Liver (tissue), 9 donors: Measurements from ENCODE around the gene SIGLECL1. TPM values are rescaled to one million over a fixed set of nuclear protein-coding genes. Genes with fewer than 3 reads are reported as not detected.

ENCODE experiments used
- DNase-seq: peaks from one replicate; pipeline ENCODE4 v3.0.0-alpha.2; 2017; ENCODE audit warnings: low spot score
- H3K27ac ChIP-seq, 2 donors: one replicate each; pipeline ENCODE4 v1.7.0; 2013; ENCODE audit warnings: inconsistent platforms in 2 of 2, low read length in 2 of 2, control low read depth in 1 of 2, low read depth in 1 of 2, mild to moderate bottlenecking in 1 of 2
- H3K27me3 ChIP-seq, 4 donors: one replicate each; pipeline versions ENCODE4 v1.6.1 to v1.7.0; 2013; ENCODE audit warnings: low read length in 3 of 4, inconsistent platforms in 1 of 4, mild to moderate bottlenecking in 1 of 4, moderate library complexity in 1 of 4; ENCODE audit not compliant: control insufficient read depth in 4 of 4, insufficient read depth in 4 of 4
- H3K36me3 ChIP-seq, 4 donors: one replicate each; pipeline versions ENCODE4 v1.6.1 to v1.7.0; 2013; ENCODE audit warnings: low read length in 3 of 4, mild to moderate bottlenecking in 3 of 4, low read depth in 1 of 4, moderate library complexity in 1 of 4; ENCODE audit not compliant: control insufficient read depth in 4 of 4, insufficient read depth in 3 of 4
- H3K4me1 ChIP-seq, 4 donors: one replicate each; pipeline versions ENCODE4 v1.6.1 to v1.7.0; 2013; ENCODE audit warnings: low read length in 3 of 4, mild to moderate bottlenecking in 3 of 4, moderate library complexity in 1 of 4; ENCODE audit not compliant: control insufficient read depth in 4 of 4, insufficient read depth in 4 of 4
- H3K4me3 ChIP-seq, 3 donors: one replicate each; pipeline versions ENCODE4 v1.6.1 to v1.7.0; 2013; ENCODE audit warnings: low read length in 3 of 3, control low read depth in 1 of 3, low read depth in 1 of 3, mild to moderate bottlenecking in 1 of 3
- H3K9ac ChIP-seq, 2 donors: one replicate each; pipeline ENCODE4 v1.7.0; 2013; ENCODE audit warnings: low read length in 2 of 2, mild to moderate bottlenecking in 2 of 2, moderate library complexity in 2 of 2, control low read depth in 1 of 2, low read depth in 1 of 2
- H3K9me3 ChIP-seq, 4 donors: one replicate each; pipeline versions ENCODE4 v1.6.1 to v1.7.0; 2013; ENCODE audit warnings: low read length in 3 of 4; ENCODE audit not compliant: control insufficient read depth in 4 of 4
- ATF3 ChIP-seq: IDR thresholded peaks from 2 replicates; pipeline ENCODE4 v1.6.1; 2016; ENCODE audit warnings: antibody characterized with exemption
- CTCF ChIP-seq: fragments of 150-350 bp; IDR thresholded peaks from 2 replicates; pipeline ENCODE4 v1.5.1; 2017; ENCODE audit warnings: improper control_type of control experiment, low read depth, low read length; ENCODE audit not compliant: missing input control
- EGR1 ChIP-seq, 2 donors: IDR thresholded peaks; 2 replicates each; pipeline ENCODE4 v1.6.1; 2016 to 2018; ENCODE audit warnings: antibody characterized with exemption in 2 of 2, low read depth in 2 of 2
- FOXA1 ChIP-seq: IDR thresholded peaks from 2 replicates; pipeline ENCODE4 v1.6.1; 2016; ENCODE audit warnings: antibody characterized with exemption
- GABPA ChIP-seq, 2 donors: IDR thresholded peaks in 1 of 2; conservative IDR thresholded peaks in 1 of 2; 2 replicates each; pipeline ENCODE4 v1.6.1; 2016; ENCODE audit warnings: antibody characterized with exemption in 2 of 2, mild to moderate bottlenecking in 1 of 2, moderate library complexity in 1 of 2
- HNF4A ChIP-seq, 2 donors: conservative IDR thresholded peaks; 2 replicates each; pipeline ENCODE4 v1.6.1; 2016; ENCODE audit warnings: antibody characterized with exemption in 2 of 2, mild to moderate bottlenecking in 2 of 2
- HNF4G ChIP-seq: IDR thresholded peaks from 2 replicates; pipeline ENCODE4 v1.6.1; 2016; ENCODE audit warnings: antibody characterized with exemption
- JUND ChIP-seq, 2 donors: IDR thresholded peaks; 2 replicates each; pipeline ENCODE4 v1.6.1; 2016; ENCODE audit warnings: antibody characterized with exemption in 2 of 2
- MAX ChIP-seq: IDR thresholded peaks from 2 replicates; pipeline ENCODE4 v1.6.1; 2016; ENCODE audit warnings: antibody characterized with exemption
- NR2F2 ChIP-seq: IDR thresholded peaks from 2 replicates; pipeline ENCODE4 v1.6.1; 2016; ENCODE audit warnings: antibody characterized with exemption
- RAD21 ChIP-seq, 2 donors: IDR thresholded peaks; 2 replicates each; pipeline ENCODE4 v1.6.1; 2016; ENCODE audit warnings: antibody characterized with exemption in 2 of 2, mild to moderate bottlenecking in 2 of 2
- REST ChIP-seq: IDR thresholded peaks from 2 replicates; pipeline ENCODE4 v1.6.1; 2016; ENCODE audit warnings: antibody characterized with exemption, mild to moderate bottlenecking
- SP1 ChIP-seq: IDR thresholded peaks from 2 replicates; pipeline ENCODE4 v1.6.1; 2018; ENCODE audit warnings: antibody characterized with exemption, mild to moderate bottlenecking
- YY1 ChIP-seq: IDR thresholded peaks from 2 replicates; pipeline ENCODE4 v1.6.1; 2016; ENCODE audit warnings: antibody characterized with exemption, mild to moderate bottlenecking
- ZBTB33 ChIP-seq: IDR thresholded peaks from 2 replicates; pipeline ENCODE4 v1.6.1; 2016; ENCODE audit warnings: antibody characterized with exemption
- WGBS: extraction: QIAGEN DNeasy Blood & Tissue Kit; methylation state at CpG from one replicate; pipeline ENCODE4 v1.1.7; 2013; 5-methylcytosine and 5-hydroxymethylcytosine counted together
- polyA plus RNA-seq, 2 donors: library from polyadenylated mRNA; stranded (reverse) in 1 of 2; unstranded in 1 of 2; fragments of 200-250 nt in 1 of 2; fragments of >200 nt in 1 of 2; fragmentation: Nextera tagmentation in 1 of 2; extraction: Ambion mirVana in 1 of 2; gene quantifications; one replicate each; pipeline versions ENCODE4 v1.2.1 to v1.2.3, GENCODE V29; 2013 to 2015
- total RNA-seq, 2 donors: library from RNA; depleted of rRNA; stranded (reverse); fragments of >200 nt; gene quantifications; one replicate each; pipeline ENCODE4 v1.2.3, GENCODE V29; 2014
- donor health status: healthy.
- donor health status: healthy.
- donor health status: healthy.
- donor health status: healthy.
- donor health status: healthy.

Gene SIGLECL1
- total and polyA plus RNA-seq, 4 donors = 0.05 TPM; not detected in 3

- Histone ChIP-seq H3K9me3 (no peaks in the 10 kb centered on the region), H3K27me3 (peaks cover 0 to 2% (median 0%) of the 10 kb centered on the region in 4 donors), H3K4me3 (no peak overlapping the region), H3K9ac (no peak overlapping the region), H3K36me3 (no peaks in the 10 kb centered on the region), H3K27ac (no peak overlapping the region), H3K4me1 (no peaks in the 10 kb centered on the region)
- TF ChIP-seq JUND (IDR thresholded peaks at IDR 0.05) (no peak), EGR1 (IDR thresholded peaks at IDR 0.05; ENCODE audit: low read depth in 2 of 2) (no peak), HNF4G (no peak), REST (no peak)
- WGBS = 74% methylated on average over 3 of the region's 3 CpGs
- no peak for DNase-seq
Observed at GRCh38 chr19:51277112-51277511, 26.2 kb downstream of the SIGLECL1 start.

GRCh38 chr19:51282335-51282734, 31.5 kb downstream of the SIGLECL1 start:
- 74% methylated on average over 4 of the region's 4 CpGs for WGBS
- peaks cover 0 to 1% (median 0%) of the 10 kb centered on the region in 4 donors for H3K27me3 ChIP-seq
- no peak overlapping the region for H3K4me3 ChIP-seq
- no peaks in the 10 kb centered on the region for H3K9me3 ChIP-seq
- no peak overlapping the region for H3K9ac ChIP-seq
- DNase-seq = no peak
- no peaks in the 10 kb centered on the region for H3K36me3 ChIP-seq
- H3K27ac ChIP-seq = no peak overlapping the region
- H3K4me1 ChIP-seq = no peaks in the 10 kb centered on the region
- TF ChIP-seq HNF4A (conservative IDR thresholded peaks at IDR 0.05) (no peak), YY1 (no peak), GABPA (IDR thresholded peaks at IDR 0.05 in 1 of 2, conservative IDR thresholded peaks at IDR 0.05 in 1 of 2) (no peak), ATF3 (no peak), NR2F2 (no peak), ZBTB33 (no peak), CTCF (no peak), MAX (no peak), RAD21 (IDR thresholded peaks at IDR 0.05) (no peak), EGR1 (IDR thresholded peaks at IDR 0.05; ENCODE audit: low read depth in 2 of 2) (no peak), FOXA1 (no peak), SP1 (no peak)
